ENCODE measurements around the gene MAEL. TPM values are rescaled to one million over a fixed set of nuclear protein-coding genes. Genes with fewer than 3 reads are reported as not detected.
A peak's percentile ranks its signal among the peaks of the same experiment; 100 is the strongest.
"Not testable (repeated sequence)": the region's sequence is repeated elsewhere in the genome, so short reads cannot be mapped to it uniquely, and the experiment has no call there.

Gene MAEL
- total RNA-seq, 1 donor from 2014 or later: not detected

DNA sequence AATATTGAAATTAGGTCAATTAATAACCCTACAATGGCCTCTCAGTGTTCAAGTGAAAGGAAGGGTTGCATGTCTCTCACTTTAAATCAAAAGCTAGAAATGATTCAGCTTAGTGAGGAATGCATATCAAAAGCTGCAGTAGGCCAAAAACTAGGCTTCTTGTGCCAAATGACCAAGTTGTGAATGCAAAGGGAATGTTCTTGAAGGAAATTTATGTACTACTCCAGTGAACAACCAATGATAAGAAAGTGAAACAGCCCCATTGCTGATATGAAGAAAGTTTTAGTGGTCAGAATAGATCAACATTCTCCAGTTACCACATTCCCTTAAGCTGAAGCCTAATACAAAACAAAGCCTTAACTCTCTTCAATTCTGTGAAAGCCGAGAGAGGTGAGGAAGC is 10.0 kb downstream of the MAEL start:
- H3K36me3 Mint-ChIP-seq (ENCODE audit: low read depth): no peaks in the 10 kb centered on the region
- peaks cover 29% of the 10 kb centered on the region for H3K9me3 Mint-ChIP-seq
- peaks cover 16% of the 10 kb centered on the region for H3K4me1 Mint-ChIP-seq (ENCODE audit: low read depth)
- peak overlapping the region; percentile 20 for H3K27ac Mint-ChIP-seq
- intact Hi-C loops (cut with micrococcal nuclease): loop anchor here (1.0 kb wide), 2 partner anchors 24 to 47 kb away; partner anchors contain the start of gene ILDR2
- peaks cover 8% of the 10 kb centered on the region for H3K27me3 Mint-ChIP-seq (ENCODE audit: low read depth)
- DNase-seq (ENCODE audit: low spot score): no peak
- H3K4me3 Mint-ChIP-seq (ENCODE audit: low read depth): no peak overlapping the region

DNA sequence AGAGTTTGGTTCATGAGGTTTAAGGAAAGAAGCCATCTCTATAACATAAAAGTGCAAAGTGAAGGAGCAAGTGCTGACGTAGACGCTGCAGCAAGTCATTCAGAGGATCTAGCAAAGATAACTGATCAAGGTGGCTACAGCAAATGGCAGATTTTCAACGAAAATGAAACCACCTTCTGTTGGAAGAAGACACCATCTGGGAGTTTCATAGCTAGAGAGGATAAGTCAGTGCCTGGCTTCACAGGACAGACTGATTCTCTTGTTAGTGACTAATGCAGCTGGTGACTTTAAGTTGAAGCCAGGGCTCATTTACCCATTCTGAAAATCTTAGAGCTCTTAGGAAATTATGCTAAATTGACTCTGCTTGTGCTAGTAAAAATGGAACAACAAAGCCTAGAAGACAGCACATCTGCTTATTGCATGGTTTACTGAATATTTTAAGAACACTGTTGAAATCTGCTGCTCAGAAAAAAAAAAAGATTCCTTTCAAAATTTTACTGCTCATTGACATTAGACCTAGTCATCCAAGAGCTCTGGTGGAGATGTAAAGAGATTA is 10.5 kb downstream of the MAEL start:
- Mint-ChIP-seq H3K36me3 (ENCODE audit: low read depth) (no peaks in the 10 kb centered on the region), H3K4me3 (ENCODE audit: low read depth) (no peak overlapping the region), H3K4me1 (ENCODE audit: low read depth) (peaks cover 16% of the 10 kb centered on the region), H3K27ac (peak overlapping the region; percentile 60), H3K27me3 (ENCODE audit: low read depth) (peaks cover 8% of the 10 kb centered on the region), H3K9me3 (peaks cover 30% of the 10 kb centered on the region)
- no peak for DNase-seq (ENCODE audit: low spot score)
- intact Hi-C loops (cut with micrococcal nuclease): loop anchor here (1.0 kb wide), 2 partner anchors 24 to 47 kb away; partner anchors contain the start of gene ILDR2

DNA sequence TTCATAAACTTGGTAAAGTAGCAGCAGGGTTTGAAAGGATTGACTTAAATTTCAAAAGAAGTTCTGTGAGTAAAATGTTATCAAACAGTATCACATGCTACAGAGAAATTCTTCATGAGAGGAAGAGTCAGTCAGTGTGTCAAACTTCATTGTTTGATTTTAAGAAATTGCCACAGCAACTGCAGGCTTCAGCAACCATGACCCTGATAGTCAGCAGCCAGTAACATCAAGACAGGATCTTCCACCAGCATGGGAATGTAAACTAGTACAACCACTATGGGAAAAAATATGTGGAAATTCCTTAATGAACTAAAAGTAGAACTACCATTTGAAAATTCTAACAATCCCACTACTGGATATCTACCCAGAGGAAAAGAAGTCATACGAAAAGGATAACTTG is 11.5 kb downstream of the MAEL start:
- Mint-ChIP-seq H3K36me3 (ENCODE audit: low read depth) (no peaks in the 10 kb centered on the region), H3K4me3 (ENCODE audit: low read depth) (no peak overlapping the region), H3K9me3 (peaks cover 30% of the 10 kb centered on the region), H3K4me1 (ENCODE audit: low read depth) (peaks cover 16% of the 10 kb centered on the region), H3K27me3 (ENCODE audit: low read depth) (peaks cover 14% of the 10 kb centered on the region), H3K27ac (no peak overlapping the region)
- DNase-seq (ENCODE audit: low spot score): no peak
- intact Hi-C loops (cut with micrococcal nuclease): no loop called here

DNA sequence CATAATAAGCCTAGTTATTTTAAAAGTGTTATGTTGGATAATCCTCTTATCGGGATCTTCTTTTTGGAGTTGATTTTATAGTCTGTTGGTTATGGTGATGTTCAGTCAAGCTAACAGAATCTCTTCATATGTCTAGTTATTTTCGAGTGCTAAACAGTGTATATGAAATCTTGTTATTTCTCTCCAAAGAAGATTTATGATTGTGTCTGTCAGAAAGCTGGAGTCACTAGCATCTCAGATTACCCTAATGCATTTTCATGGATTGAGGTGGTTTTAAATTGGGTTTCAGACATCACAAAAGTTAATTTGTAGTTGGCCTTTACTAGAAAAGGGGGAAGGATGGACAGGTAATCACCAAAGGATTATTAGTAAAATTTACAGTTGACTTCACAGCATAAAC is 13.3 kb downstream of the MAEL start:
- Mint-ChIP-seq H3K27me3 (ENCODE audit: low read depth) (peaks cover 13% of the 10 kb centered on the region), H3K36me3 (ENCODE audit: low read depth) (no peaks in the 10 kb centered on the region), H3K9me3 (peaks cover 30% of the 10 kb centered on the region), H3K4me1 (ENCODE audit: low read depth) (peaks cover 16% of the 10 kb centered on the region), H3K4me3 (ENCODE audit: low read depth) (no peak overlapping the region), H3K27ac (no peak overlapping the region)
- no peak for DNase-seq (ENCODE audit: low spot score)
- intact Hi-C loops (cut with micrococcal nuclease): no loop called here

DNA sequence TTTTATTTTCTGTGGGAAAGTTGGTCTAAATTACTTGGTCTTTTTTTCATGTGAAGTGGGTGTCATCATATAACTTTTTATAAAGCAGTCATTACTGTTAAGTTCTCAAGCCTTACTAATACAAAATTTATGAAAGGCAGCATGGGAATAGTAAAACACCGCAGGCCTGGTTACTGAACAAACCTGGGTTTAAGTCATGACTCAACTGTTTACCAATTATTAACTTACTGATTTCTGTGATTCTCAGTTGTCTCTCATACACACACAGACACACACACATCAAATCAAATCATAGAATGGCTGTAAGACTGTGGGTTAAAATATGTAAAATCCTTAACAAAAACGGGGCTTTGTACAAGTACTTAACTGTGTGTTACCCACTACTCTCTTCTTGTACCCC is 14.6 kb downstream of the MAEL start:
- intact Hi-C loops (cut with micrococcal nuclease): no loop called here
- peaks cover 14% of the 10 kb centered on the region for H3K4me1 Mint-ChIP-seq (ENCODE audit: low read depth)
- H3K4me3 Mint-ChIP-seq (ENCODE audit: low read depth): no peak overlapping the region
- peaks cover 21% of the 10 kb centered on the region for H3K27me3 Mint-ChIP-seq (ENCODE audit: low read depth)
- no peak overlapping the region for H3K27ac Mint-ChIP-seq
- DNase-seq (ENCODE audit: low spot score): no peak
- peaks cover 30% of the 10 kb centered on the region for H3K9me3 Mint-ChIP-seq
- no peaks in the 10 kb centered on the region for H3K36me3 Mint-ChIP-seq (ENCODE audit: low read depth)

DNA sequence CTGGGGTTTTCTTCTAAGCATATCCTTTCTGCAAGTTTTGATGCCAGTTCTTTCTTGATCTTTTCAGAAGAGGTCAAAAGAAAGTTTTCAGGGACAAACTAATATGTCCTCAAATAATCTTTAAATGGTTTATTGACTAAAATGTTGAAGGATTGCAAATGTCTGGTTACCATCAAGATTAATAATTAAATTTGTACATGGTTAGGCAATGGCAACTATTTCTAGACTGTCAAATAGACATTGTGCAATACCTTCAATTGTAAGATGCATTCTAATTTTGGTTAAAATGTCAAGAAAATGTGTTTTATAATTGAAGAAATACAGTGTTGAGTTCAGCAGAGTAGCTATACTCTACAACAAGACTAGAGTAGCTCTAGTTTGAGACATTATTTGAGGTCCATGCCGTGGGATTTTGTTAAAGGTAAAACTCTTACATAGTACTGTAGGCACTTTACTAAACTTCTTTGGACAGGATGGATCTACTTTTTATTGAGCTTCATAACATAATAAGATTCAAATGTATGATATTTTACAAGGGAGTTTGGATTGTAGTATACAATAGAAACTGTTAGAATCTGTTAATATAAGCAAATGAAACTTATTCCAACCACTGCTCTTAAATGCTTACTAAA is 22.6 kb downstream of the MAEL start:
- Mint-ChIP-seq H3K9me3 (no peaks in the 10 kb centered on the region), H3K4me1 (ENCODE audit: low read depth) (peaks cover 7% of the 10 kb centered on the region), H3K36me3 (ENCODE audit: low read depth) (no peaks in the 10 kb centered on the region), H3K27ac (no peak overlapping the region), H3K4me3 (ENCODE audit: low read depth) (no peak overlapping the region), H3K27me3 (ENCODE audit: low read depth) (peaks cover 42% of the 10 kb centered on the region)
- intact Hi-C loops (cut with micrococcal nuclease): no loop called here
- DNase-seq (ENCODE audit: low spot score): no peak

DNA sequence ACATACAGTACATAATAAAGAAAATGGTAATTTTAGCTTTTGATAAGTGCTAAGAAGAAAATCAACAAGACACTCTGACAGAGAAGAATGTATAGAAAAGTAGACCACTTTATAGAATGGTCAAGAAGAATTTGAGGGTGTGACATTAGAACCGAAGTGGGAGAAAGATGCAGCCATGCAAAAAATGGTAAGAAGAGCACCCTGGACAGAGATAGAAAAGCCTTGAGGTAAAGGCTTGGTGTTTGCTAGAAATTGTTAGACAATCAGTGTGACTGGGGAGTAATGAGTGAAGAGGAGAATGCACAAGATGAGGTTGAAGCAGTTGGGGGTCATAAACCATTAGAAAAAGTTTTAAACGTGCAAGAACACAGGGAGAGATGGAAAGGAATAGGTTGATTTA is 23.5 kb downstream of the MAEL start:
- Mint-ChIP-seq H3K4me1 (ENCODE audit: low read depth) (peaks cover 7% of the 10 kb centered on the region), H3K9me3 (no peaks in the 10 kb centered on the region), H3K27me3 (ENCODE audit: low read depth) (peaks cover 37% of the 10 kb centered on the region), H3K27ac (no peak overlapping the region), H3K4me3 (ENCODE audit: low read depth) (no peak overlapping the region), H3K36me3 (ENCODE audit: low read depth) (no peaks in the 10 kb centered on the region)
- DNase-seq (ENCODE audit: low spot score): no peak
- intact Hi-C loops (cut with micrococcal nuclease): no loop called here

DNA sequence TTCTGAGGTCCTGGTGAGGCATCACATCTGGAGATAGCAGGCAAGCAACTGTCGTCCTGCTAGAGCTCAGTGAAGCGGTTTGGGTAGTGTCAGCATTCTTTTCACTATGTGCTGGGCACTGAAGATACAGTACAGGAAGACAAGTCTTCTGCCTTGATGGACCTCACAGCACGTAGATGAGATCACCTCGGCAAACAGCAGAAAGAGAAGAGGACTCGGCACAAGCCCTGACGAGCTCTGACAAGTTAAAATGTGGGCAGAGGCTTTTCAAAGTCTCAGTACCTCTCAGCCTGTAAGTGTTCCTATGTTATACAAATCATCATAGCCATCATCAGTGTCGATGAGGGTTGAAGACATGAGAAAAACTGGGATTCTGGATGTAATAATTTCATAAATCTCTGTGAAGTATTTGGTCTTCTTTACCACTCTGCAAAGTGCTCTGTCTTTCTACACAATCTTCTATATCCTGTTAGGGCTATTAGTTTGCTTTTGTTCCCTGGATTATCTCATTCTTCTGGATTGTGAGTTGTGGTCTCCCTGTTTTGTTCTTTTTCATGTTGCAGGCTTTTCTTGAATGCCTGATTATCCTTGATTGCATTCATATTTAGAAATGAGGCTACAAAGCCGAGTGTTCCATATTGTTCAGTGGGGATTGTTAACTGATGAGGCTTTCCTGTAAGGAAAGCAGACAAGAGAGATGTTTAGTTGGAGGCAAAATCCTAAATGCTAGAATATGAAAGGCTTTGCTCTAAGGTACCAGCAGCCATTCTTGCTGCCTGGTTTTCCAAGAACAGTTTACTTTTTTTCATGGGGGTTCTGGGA is 24.2 kb downstream of the MAEL start:
- H3K4me3 Mint-ChIP-seq (ENCODE audit: low read depth): no peak overlapping the region
- intact Hi-C loops (cut with micrococcal nuclease): no loop called here
- peaks cover 35% of the 10 kb centered on the region for H3K27me3 Mint-ChIP-seq (ENCODE audit: low read depth)
- H3K4me1 Mint-ChIP-seq (ENCODE audit: low read depth): peaks cover 7% of the 10 kb centered on the region
- no peak for DNase-seq (ENCODE audit: low spot score)
- H3K27ac Mint-ChIP-seq: no peak overlapping the region
- no peaks in the 10 kb centered on the region for H3K9me3 Mint-ChIP-seq
- no peaks in the 10 kb centered on the region for H3K36me3 Mint-ChIP-seq (ENCODE audit: low read depth)

DNA sequence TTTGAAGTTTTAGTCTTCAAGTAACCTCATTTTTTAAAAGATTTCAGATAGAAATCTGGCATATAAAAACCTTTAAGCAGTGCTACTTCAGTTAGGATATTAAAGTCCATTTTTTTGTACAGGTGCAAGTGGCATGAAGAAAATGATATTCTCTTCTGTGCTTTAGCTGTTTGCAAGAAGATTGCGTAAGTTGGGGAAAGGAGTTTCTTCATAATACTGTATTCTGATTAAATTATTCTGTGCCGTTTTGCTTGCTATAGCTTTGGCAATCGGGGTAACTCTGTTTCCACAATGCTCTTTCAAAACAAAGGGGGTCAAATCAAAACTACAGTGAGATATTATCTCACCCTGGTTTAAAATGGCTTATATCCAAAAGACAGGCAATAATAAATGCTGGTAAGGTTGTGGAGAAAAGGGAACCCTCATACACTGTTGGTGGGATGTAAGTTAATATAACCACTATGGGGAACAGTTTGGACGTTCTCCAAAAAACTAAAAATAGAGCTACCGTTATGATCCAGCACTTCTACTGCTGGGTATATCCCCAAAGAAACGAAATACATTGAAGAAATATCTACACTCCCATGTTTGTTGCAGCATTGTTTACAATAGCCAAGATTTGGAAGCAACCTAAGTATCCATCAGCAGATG is 27.1 kb downstream of the MAEL start:
- Mint-ChIP-seq H3K9me3 (no peaks in the 10 kb centered on the region), H3K27ac (no peak overlapping the region), H3K36me3 (ENCODE audit: low read depth) (no peaks in the 10 kb centered on the region), H3K4me1 (ENCODE audit: low read depth) (no peaks in the 10 kb centered on the region), H3K27me3 (ENCODE audit: low read depth) (peaks cover 22% of the 10 kb centered on the region), H3K4me3 (ENCODE audit: low read depth) (no peak overlapping the region)
- no peak for DNase-seq (ENCODE audit: low spot score)
- intact Hi-C loops (cut with micrococcal nuclease): no loop called here

DNA sequence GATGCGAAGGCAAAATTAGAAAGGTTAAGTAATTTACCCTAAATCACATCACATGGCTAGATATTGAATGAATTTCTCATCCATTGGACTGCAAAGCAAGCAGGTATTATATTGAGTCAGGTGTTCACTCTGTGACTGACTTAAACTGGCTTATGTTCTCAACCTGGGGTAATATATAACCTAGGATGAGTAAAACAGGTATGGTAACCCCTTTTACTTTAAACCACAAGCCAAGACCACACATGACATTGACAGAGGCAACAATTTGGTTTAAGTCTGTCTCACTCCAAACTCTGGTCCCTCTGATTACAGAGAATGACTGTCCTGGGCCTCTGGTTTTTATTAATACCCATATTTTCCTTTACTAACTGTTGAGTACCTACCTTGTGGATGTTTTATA is 33.3 kb downstream of the MAEL start:
- H3K4me1 Mint-ChIP-seq (ENCODE audit: low read depth): no peaks in the 10 kb centered on the region
- no peak overlapping the region for H3K27ac Mint-ChIP-seq
- peaks cover 33% of the 10 kb centered on the region for H3K27me3 Mint-ChIP-seq (ENCODE audit: low read depth)
- no peaks in the 10 kb centered on the region for H3K9me3 Mint-ChIP-seq
- H3K4me3 Mint-ChIP-seq (ENCODE audit: low read depth): no peak overlapping the region
- intact Hi-C loops (cut with micrococcal nuclease): no loop called here
- no peaks in the 10 kb centered on the region for H3K36me3 Mint-ChIP-seq (ENCODE audit: low read depth)
- DNase-seq (ENCODE audit: low spot score): no peak

DNA sequence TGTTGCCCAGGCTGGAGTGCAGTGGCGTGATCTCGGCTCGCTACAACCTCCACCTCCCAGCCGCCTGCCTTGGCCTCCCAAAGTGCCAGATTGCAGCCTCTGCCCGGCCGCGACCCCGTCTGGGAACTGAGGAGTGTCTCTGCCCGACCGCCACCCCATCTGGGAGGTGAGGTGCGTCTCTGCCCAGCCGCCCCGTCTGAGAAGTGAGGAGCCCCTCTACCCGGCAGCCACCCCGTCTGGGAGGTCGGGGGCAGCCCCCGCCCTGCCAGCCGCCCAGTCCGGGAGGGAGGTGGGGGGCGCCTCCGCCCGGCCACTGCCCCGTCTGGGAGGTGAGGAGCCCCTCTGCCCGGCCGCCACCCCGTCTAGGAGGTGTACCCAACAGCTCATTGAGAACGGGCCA is 40.5 kb downstream of the MAEL start:
- peaks cover 46% of the 10 kb centered on the region for H3K27me3 Mint-ChIP-seq (ENCODE audit: low read depth)
- H3K9me3 Mint-ChIP-seq; H3K4me3 Mint-ChIP-seq (ENCODE audit: low read depth); intact Hi-C loops (cut with micrococcal nuclease); H3K36me3 Mint-ChIP-seq (ENCODE audit: low read depth); DNase-seq (ENCODE audit: low spot score); H3K4me1 Mint-ChIP-seq (ENCODE audit: low read depth); H3K27ac Mint-ChIP-seq: not testable (repeated sequence)

DNA sequence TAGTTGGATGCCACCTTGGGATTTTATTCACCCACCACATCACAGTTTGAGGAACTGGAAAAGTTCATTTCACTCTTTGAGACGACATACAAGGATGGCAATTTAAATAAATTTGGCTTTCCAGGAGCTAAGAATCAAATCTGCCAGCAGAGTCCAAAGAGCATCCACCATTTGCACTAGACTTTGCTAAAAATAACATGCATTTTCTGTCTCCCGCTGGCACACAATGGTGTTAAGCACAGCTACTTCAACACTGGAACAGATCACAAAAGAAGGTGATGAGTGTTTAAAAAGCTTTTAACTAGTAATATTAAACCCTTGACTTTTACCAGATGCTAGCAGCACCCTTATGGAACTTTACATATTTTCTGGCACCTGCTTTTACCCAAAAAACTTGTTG is 44.6 kb downstream of the MAEL start:
- H3K9me3 Mint-ChIP-seq: no peaks in the 10 kb centered on the region
- H3K27me3 Mint-ChIP-seq (ENCODE audit: low read depth): peaks cover 19% of the 10 kb centered on the region
- no peak overlapping the region for H3K27ac Mint-ChIP-seq
- no peak for DNase-seq (ENCODE audit: low spot score)
- intact Hi-C loops (cut with micrococcal nuclease): no loop called here
- no peaks in the 10 kb centered on the region for H3K36me3 Mint-ChIP-seq (ENCODE audit: low read depth)
- H3K4me3 Mint-ChIP-seq (ENCODE audit: low read depth): no peak overlapping the region
- H3K4me1 Mint-ChIP-seq (ENCODE audit: low read depth): no peaks in the 10 kb centered on the region
